ENCODE measurements around the gene DNASE1L3. TPM values are rescaled to one million over a fixed set of nuclear protein-coding genes. Genes with fewer than 3 reads are reported as not detected.

Gene DNASE1L3
- total and polyA plus RNA-seq, 12 donors, result 1.2 to 4.6 (median 2.4) TPM

- DNase-seq (no peak), ATAC-seq (no peak)
- intact Hi-C loops (cut with DNase I), result no loop called here
- WGBS, 2 donors, result 89 to 94% methylated on average over 10 of the region's 10 CpGs
- H3K4me1 ChIP-seq, result peaks cover 0 to 18% (median 0%) of the 10 kb centered on the region in 9 donors
- TF ChIP-seq CTCF (IDR thresholded peaks at IDR 0.05), result no peak
- H3K27me3 ChIP-seq, result no peaks in the 10 kb centered on the region
- H3K27ac ChIP-seq, result no peak overlapping the region
- no peak overlapping the region for H3K4me3 ChIP-seq
- H3K9me3 ChIP-seq, result no peaks in the 10 kb centered on the region
- peaks cover 0 to 100% (median 41%) of the 10 kb centered on the region in 9 donors for H3K36me3 ChIP-seq
Measured at GRCh38 chr3:58154626-58155449, 55.9 kb downstream of the DNASE1L3 start.

GRCh38 chr3:58153371-58153770, 57.4 kb downstream of the DNASE1L3 start:
- peaks cover 0 to 18% (median 0%) of the 10 kb centered on the region in 9 donors for H3K4me1 ChIP-seq
- intact Hi-C loops (cut with DNase I), result no loop called here
- no peak overlapping the region for H3K4me3 ChIP-seq
- no peak for ATAC-seq
- no peaks in the 10 kb centered on the region for H3K27me3 ChIP-seq
- TF ChIP-seq CTCF (IDR thresholded peaks at IDR 0.05), result no peak
- peaks cover 0 to 100% (median 54%) of the 10 kb centered on the region in 9 donors for H3K36me3 ChIP-seq
- WGBS, 2 donors, result 94 to 95% methylated on average over 16 of the region's 16 CpGs
- DNase-seq, result no peak
- H3K27ac ChIP-seq, result no peak overlapping the region
- no peaks in the 10 kb centered on the region for H3K9me3 ChIP-seq

GRCh38 chr3:58152225-58153015, 58.4 kb downstream of the DNASE1L3 start:
- peaks cover 0 to 100% (median 64%) of the 10 kb centered on the region in 9 donors for H3K36me3 ChIP-seq
- WGBS, 2 donors, result 92 to 95% methylated on average over 17 of the region's 17 CpGs
- ATAC-seq (peak in 2 of 8 donors; percentile 11 to 32), DNase-seq (no peak)
- no peak overlapping the region for H3K4me3 ChIP-seq
- H3K4me1 ChIP-seq, result peaks cover 0 to 18% (median 0%) of the 10 kb centered on the region in 9 donors
- H3K27ac ChIP-seq, result peak overlapping the region in 4 of 10 donors; percentile 13 to 54 (median 29)
- H3K27me3 ChIP-seq, result no peaks in the 10 kb centered on the region
- intact Hi-C loops (cut with DNase I), result no loop called here
- no peaks in the 10 kb centered on the region for H3K9me3 ChIP-seq
- no peak for TF ChIP-seq CTCF (IDR thresholded peaks at IDR 0.05)

- peak overlapping the region in 4 of 10 donors; percentile 13 to 54 (median 29) for H3K27ac ChIP-seq
- intact Hi-C loops (cut with DNase I), result loop anchor here in 1 of 10 donors (2.0 kb wide), 1 partner anchor 29 kb away; no protein-coding TSS in a partner anchor
Measured at GRCh38 chr3:58151637-58152036, 59.1 kb downstream of the DNASE1L3 start.

More at GRCh38 chr3:58151637-58152036, 59.1 kb downstream of the DNASE1L3 start:
- peak; percentile 77 to 97 (median 92) for ATAC-seq
- Histone ChIP-seq H3K36me3 (peaks cover 0 to 100% (median 69%) of the 10 kb centered on the region in 9 donors), H3K27me3 (no peaks in the 10 kb centered on the region), H3K4me3 (no peak overlapping the region), H3K9me3 (no peaks in the 10 kb centered on the region), H3K4me1 (peaks cover 0 to 18% (median 0%) of the 10 kb centered on the region in 9 donors)
- whole genome bisulfite sequencing, 2 donors, result 55 to 68% methylated on average over 3 of the region's 3 CpGs
- DNase-seq, result peak; percentile 76 to 80
- no peak for TF ChIP-seq CTCF (IDR thresholded peaks at IDR 0.05)

Data from heart right ventricle (tissue), 16 donors.